ENCODE results near the gene SLC9A6. TPM values are rescaled to one million over a fixed set of nuclear protein-coding genes. Genes with fewer than 3 reads are reported as not detected.

SLC9A6 gene
- total RNA-seq, 5 donors from 2014 or later (not counting 1 experiment from before 2014, with no cell fraction given), result 15.5 to 23.9 (median 17.3) TPM

- Mint-ChIP-seq H3K27ac (no peak overlapping the region), H3K27me3 (no peaks in the 10 kb centered on the region), H3K4me3 (no peak overlapping the region), H3K4me1 (no peaks in the 10 kb centered on the region), H3K36me3 (peaks cover 40% of the 10 kb centered on the region), H3K9me3 (no peaks in the 10 kb centered on the region)
- Histone ChIP-seq H3K27ac (ENCODE audit: low read length) (no peak overlapping the region), H3K9me3 (no peaks in the 10 kb centered on the region), H3K27me3 (replicated peaks in 1 of 2; ENCODE audit: control insufficient read depth in 2 of 2, extremely low read depth in 1 of 2, insufficient read depth in 2 of 2, low read length in 1 of 2) (no peaks in the 10 kb centered on the region), H3K4me3 (ENCODE audit: control insufficient read depth in 1 of 2, extremely low read depth in 1 of 2, low read length in 1 of 2) (no peak overlapping the region), H3K36me3 (ENCODE audit: control insufficient read depth in 2 of 2, extremely low read depth in 1 of 2, insufficient read depth in 1 of 2, low read length in 1 of 2) (peaks cover 0 to 29% of the 10 kb centered on the region in 2 donors), H3K4me1 (ENCODE audit: control insufficient read depth in 1 of 2, extremely low read depth in 1 of 2, insufficient read depth in 2 of 2, low read length in 2 of 2) (no peaks in the 10 kb centered on the region)
- POLR2A ChIA-PET, result no interaction called here
- DNase-seq, result no peak
- no peak for ATAC-seq (replicated peaks in 1 of 4)
- CTCF ChIA-PET, result no interaction called here
- no CpG with 5 or more reads among the region's 5 CpGs for WGBS (ENCODE audit: insufficient coverage)
Measured at GRCh38 chrX:136019226-136019625, 34.0 kb downstream of the SLC9A6 start.

DNA sequence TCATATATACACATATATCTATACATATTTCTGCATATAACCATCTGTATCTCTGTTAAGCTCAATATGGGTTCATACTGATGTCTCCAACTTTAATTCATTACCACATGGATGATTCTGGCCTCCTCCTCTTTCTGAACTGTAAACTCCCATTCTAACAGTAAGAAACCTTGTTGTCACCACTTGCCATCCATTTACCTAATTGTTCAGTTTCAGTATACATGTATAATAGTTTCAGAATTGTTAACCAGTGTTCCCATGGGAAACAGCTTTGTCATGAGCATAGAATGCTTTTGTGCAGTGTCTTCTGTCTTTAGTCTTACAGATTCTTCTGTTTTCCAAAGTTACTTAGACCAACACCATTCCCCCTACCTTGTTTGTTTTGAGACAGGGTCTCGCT is 35.9 kb downstream of the SLC9A6 start:
- no peaks in the 10 kb centered on the region for H3K9me3 ChIP-seq
- Mint-ChIP-seq H3K4me3 (no peak overlapping the region), H3K27me3 (no peaks in the 10 kb centered on the region), H3K27ac (no peak overlapping the region), H3K4me1 (no peaks in the 10 kb centered on the region), H3K9me3 (no peaks in the 10 kb centered on the region), H3K36me3 (peaks cover 31% of the 10 kb centered on the region)
- no peaks in the 10 kb centered on the region for H3K4me1 ChIP-seq (ENCODE audit: control insufficient read depth in 1 of 2, extremely low read depth in 1 of 2, insufficient read depth in 2 of 2, low read length in 2 of 2)
- DNase-seq (no peak), ATAC-seq (replicated peaks in 1 of 4) (no peak)
- H3K4me3 ChIP-seq (ENCODE audit: control insufficient read depth in 1 of 2, extremely low read depth in 1 of 2, low read length in 1 of 2), result no peak overlapping the region
- no peaks in the 10 kb centered on the region for H3K27me3 ChIP-seq (replicated peaks in 1 of 2; ENCODE audit: control insufficient read depth in 2 of 2, extremely low read depth in 1 of 2, insufficient read depth in 2 of 2, low read length in 1 of 2)
- no CpG with 5 or more reads among the region's 1 CpG for WGBS (ENCODE audit: insufficient coverage)
- peaks cover 0 to 23% of the 10 kb centered on the region in 2 donors for H3K36me3 ChIP-seq (ENCODE audit: control insufficient read depth in 2 of 2, extremely low read depth in 1 of 2, insufficient read depth in 1 of 2, low read length in 1 of 2)
- CTCF ChIA-PET, result no interaction called here
- POLR2A ChIA-PET, result no interaction called here
- no peak overlapping the region for H3K27ac ChIP-seq (ENCODE audit: low read length)

DNA sequence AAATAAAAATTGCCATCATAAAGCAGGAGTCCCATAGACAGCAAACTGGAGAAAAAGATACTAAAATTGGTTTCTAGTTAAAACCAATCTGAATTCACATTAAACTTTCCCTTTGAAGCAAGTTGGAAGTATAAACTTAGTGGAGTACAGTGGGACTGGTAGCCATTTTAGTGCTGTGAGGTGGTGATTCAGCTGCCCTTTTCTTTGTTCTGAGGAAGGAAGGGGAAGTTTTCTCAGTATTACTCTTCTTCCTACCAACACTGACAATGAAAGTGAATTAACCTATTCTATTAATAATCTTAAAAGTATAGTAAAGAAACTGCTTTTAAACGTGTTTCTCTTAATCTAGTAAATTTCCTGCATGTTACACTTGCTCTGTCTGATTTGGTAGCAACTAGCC is 36.7 kb downstream of the SLC9A6 start:
- Mint-ChIP-seq H3K4me1 (no peaks in the 10 kb centered on the region), H3K4me3 (no peak overlapping the region), H3K27ac (no peak overlapping the region), H3K9me3 (no peaks in the 10 kb centered on the region), H3K36me3 (peaks cover 31% of the 10 kb centered on the region), H3K27me3 (no peaks in the 10 kb centered on the region)
- Histone ChIP-seq H3K4me3 (ENCODE audit: control insufficient read depth in 1 of 2, extremely low read depth in 1 of 2, low read length in 1 of 2) (no peak overlapping the region), H3K9me3 (no peaks in the 10 kb centered on the region), H3K4me1 (ENCODE audit: control insufficient read depth in 1 of 2, extremely low read depth in 1 of 2, insufficient read depth in 2 of 2, low read length in 2 of 2) (no peaks in the 10 kb centered on the region), H3K27ac (ENCODE audit: low read length) (no peak overlapping the region), H3K27me3 (replicated peaks in 1 of 2; ENCODE audit: control insufficient read depth in 2 of 2, extremely low read depth in 1 of 2, insufficient read depth in 2 of 2, low read length in 1 of 2) (no peaks in the 10 kb centered on the region), H3K36me3 (ENCODE audit: control insufficient read depth in 2 of 2, extremely low read depth in 1 of 2, insufficient read depth in 1 of 2, low read length in 1 of 2) (peaks cover 0 to 19% of the 10 kb centered on the region in 2 donors)
- ATAC-seq (replicated peaks in 1 of 4), result no peak
- ChIA-PET POLR2A (no interaction called here), CTCF (interaction anchor here in 1 of 2 donors (1.0 kb wide), 1 partner anchor 140 kb away, joined by 3 read pairs; no protein-coding TSS in a partner anchor)
- no CpG with 5 or more reads among the region's 1 CpG for WGBS (ENCODE audit: insufficient coverage)
- DNase-seq, result no peak

DNA sequence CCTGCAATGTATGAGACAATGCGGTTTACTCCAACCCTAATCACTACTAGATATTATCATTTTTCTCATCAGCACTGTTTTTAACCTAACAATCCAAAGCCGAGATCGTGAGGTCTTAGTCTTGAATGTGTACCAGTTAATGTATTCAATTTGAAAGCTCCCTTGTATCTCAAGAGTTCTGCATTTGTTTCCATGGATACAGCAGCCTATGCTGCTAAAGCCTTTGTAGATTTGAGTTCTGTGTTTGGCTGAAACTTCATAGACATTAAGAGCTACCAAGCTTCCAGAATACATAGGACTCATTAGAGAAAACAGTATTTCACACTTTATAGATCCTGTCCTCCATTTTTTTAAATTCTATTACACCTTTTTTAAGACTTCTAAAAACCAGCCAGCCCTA is 39.9 kb downstream of the SLC9A6 start:
- WGBS (ENCODE audit: insufficient coverage), result no CpG with 5 or more reads among the region's 3 CpGs
- no peak for ATAC-seq (replicated peaks in 1 of 4)
- Histone ChIP-seq H3K27me3 (replicated peaks in 1 of 2; ENCODE audit: control insufficient read depth in 2 of 2, extremely low read depth in 1 of 2, insufficient read depth in 2 of 2, low read length in 1 of 2) (no peaks in the 10 kb centered on the region), H3K9me3 (no peaks in the 10 kb centered on the region), H3K4me3 (ENCODE audit: control insufficient read depth in 1 of 2, extremely low read depth in 1 of 2, low read length in 1 of 2) (no peak overlapping the region), H3K27ac (ENCODE audit: low read length) (no peak overlapping the region), H3K4me1 (ENCODE audit: control insufficient read depth in 1 of 2, extremely low read depth in 1 of 2, insufficient read depth in 2 of 2, low read length in 2 of 2) (no peaks in the 10 kb centered on the region), H3K36me3 (ENCODE audit: control insufficient read depth in 2 of 2, extremely low read depth in 1 of 2, insufficient read depth in 1 of 2, low read length in 1 of 2) (peaks cover 0 to 12% of the 10 kb centered on the region in 2 donors)
- no peaks in the 10 kb centered on the region for H3K4me1 Mint-ChIP-seq
- H3K27me3 Mint-ChIP-seq, result peaks cover 0 to 6% of the 10 kb centered on the region in 2 donors
- H3K9me3 Mint-ChIP-seq, result no peaks in the 10 kb centered on the region
- ChIA-PET POLR2A (no interaction called here), CTCF (interaction anchor here in 1 of 2 donors (1.2 kb wide), 1 partner anchor 138 kb away, joined by 3 read pairs; no protein-coding TSS in a partner anchor)
- no peak for DNase-seq
- H3K36me3 Mint-ChIP-seq, result peaks cover 11% of the 10 kb centered on the region
- no peak overlapping the region for H3K27ac Mint-ChIP-seq
- H3K4me3 Mint-ChIP-seq, result no peak overlapping the region

GRCh38 chrX:136028383-136028984 is 43.2 kb downstream of the SLC9A6 start:
- H3K4me1 ChIP-seq (ENCODE audit: control insufficient read depth in 1 of 2, extremely low read depth in 1 of 2, insufficient read depth in 2 of 2, low read length in 2 of 2), result no peaks in the 10 kb centered on the region
- H3K36me3 Mint-ChIP-seq, result peaks cover 14% of the 10 kb centered on the region
- no peak overlapping the region for H3K27ac ChIP-seq (ENCODE audit: low read length)
- H3K4me1 Mint-ChIP-seq, result no peaks in the 10 kb centered on the region
- no peak overlapping the region for H3K4me3 ChIP-seq (ENCODE audit: control insufficient read depth in 1 of 2, extremely low read depth in 1 of 2, low read length in 1 of 2)
- ChIA-PET CTCF (interaction anchor here (0.6 to 3.1 kb wide), 31 partner anchors 11 to 668 kb away, joined by 3 to 50 read pairs (median 3); no protein-coding TSS in a partner anchor), POLR2A (interaction anchor here in 1 of 2 donors (0.6 kb wide), 1 partner anchor 67 kb away, joined by 4 read pairs; no protein-coding TSS in a partner anchor)
- H3K4me3 Mint-ChIP-seq, result no peak overlapping the region
- peaks cover 0 to 16% of the 10 kb centered on the region in 2 donors for H3K36me3 ChIP-seq (ENCODE audit: control insufficient read depth in 2 of 2, extremely low read depth in 1 of 2, insufficient read depth in 1 of 2, low read length in 1 of 2)
- H3K27me3 ChIP-seq (replicated peaks in 1 of 2; ENCODE audit: control insufficient read depth in 2 of 2, extremely low read depth in 1 of 2, insufficient read depth in 2 of 2, low read length in 1 of 2), result no peaks in the 10 kb centered on the region
- H3K9me3 ChIP-seq, result no peaks in the 10 kb centered on the region
- DNase-seq (peak in 2 of 35 experiments; percentile 1 to 69), ATAC-seq (replicated peaks in 1 of 4) (peak; percentile 52 to 66 (median 56))
- no peaks in the 10 kb centered on the region for H3K9me3 Mint-ChIP-seq
- no peak overlapping the region for H3K27ac Mint-ChIP-seq
- H3K27me3 Mint-ChIP-seq, result peaks cover 0 to 10% of the 10 kb centered on the region in 2 donors

- peaks cover 17% of the 10 kb centered on the region for H3K36me3 Mint-ChIP-seq
Measured at GRCh38 chrX:136029766-136030165, 44.5 kb downstream of the SLC9A6 start.

More at GRCh38 chrX:136029766-136030165, 44.5 kb downstream of the SLC9A6 start:
- Histone ChIP-seq H3K27me3 (replicated peaks in 1 of 2; ENCODE audit: control insufficient read depth in 2 of 2, extremely low read depth in 1 of 2, insufficient read depth in 2 of 2, low read length in 1 of 2) (no peaks in the 10 kb centered on the region), H3K27ac (ENCODE audit: low read length) (no peak overlapping the region), H3K4me3 (ENCODE audit: control insufficient read depth in 1 of 2, extremely low read depth in 1 of 2, low read length in 1 of 2) (no peak overlapping the region), H3K36me3 (ENCODE audit: control insufficient read depth in 2 of 2, extremely low read depth in 1 of 2, insufficient read depth in 1 of 2, low read length in 1 of 2) (peaks cover 0 to 20% of the 10 kb centered on the region in 2 donors), H3K9me3 (no peaks in the 10 kb centered on the region), H3K4me1 (ENCODE audit: control insufficient read depth in 1 of 2, extremely low read depth in 1 of 2, insufficient read depth in 2 of 2, low read length in 2 of 2) (no peaks in the 10 kb centered on the region)
- Mint-ChIP-seq H3K4me3 (no peak overlapping the region), H3K27me3 (peaks cover 0 to 10% of the 10 kb centered on the region in 2 donors), H3K27ac (no peak overlapping the region), H3K9me3 (no peaks in the 10 kb centered on the region), H3K4me1 (no peaks in the 10 kb centered on the region)
- ATAC-seq (replicated peaks in 1 of 4), result no peak
- ChIA-PET CTCF (interaction anchor here (0.6 to 3.1 kb wide), 5 partner anchors 129 to 239 kb away, joined by 3 to 40 read pairs (median 13); no protein-coding TSS in a partner anchor), POLR2A (no interaction called here)
- DNase-seq, result no peak
- no CpG with 5 or more reads among the region's 2 CpGs for WGBS (ENCODE audit: insufficient coverage)

Measured in T-cell (primary cell).